ENCODE results near the gene PTPN22. TPM values are rescaled to one million over a fixed set of nuclear protein-coding genes. Genes with fewer than 3 reads are reported as not detected.

PTPN22 gene
- 1.5 TPM for total RNA-seq

DNA sequence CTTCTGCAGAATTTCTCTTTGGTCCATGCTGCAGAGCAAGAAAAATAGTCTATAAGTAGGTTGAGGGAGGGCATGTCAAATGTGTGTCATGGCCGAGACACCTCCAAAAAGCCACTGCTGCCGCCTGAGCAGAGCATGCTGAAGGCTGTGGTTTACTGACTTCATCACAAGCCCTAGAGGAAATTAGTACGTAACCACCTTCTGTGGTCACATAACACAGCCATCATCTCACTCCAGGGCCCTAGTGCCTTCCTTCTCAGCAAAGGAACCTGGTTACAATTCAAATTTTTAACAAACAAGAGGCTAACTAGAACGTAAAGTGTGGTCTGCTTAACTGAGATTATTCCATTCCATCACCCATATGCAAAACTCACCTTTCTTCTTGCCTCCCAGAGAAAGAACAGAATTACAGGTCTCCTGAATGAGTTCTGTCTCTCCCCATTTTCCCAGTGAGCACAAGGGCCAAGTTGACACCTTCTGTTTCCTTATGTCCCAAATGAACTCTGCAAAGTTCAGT, at the start of gene PTPN22:
Gene PTPN22 (minus strand): TSS at position 116 of the 517 bp plus-strand sequence.

DNA sequence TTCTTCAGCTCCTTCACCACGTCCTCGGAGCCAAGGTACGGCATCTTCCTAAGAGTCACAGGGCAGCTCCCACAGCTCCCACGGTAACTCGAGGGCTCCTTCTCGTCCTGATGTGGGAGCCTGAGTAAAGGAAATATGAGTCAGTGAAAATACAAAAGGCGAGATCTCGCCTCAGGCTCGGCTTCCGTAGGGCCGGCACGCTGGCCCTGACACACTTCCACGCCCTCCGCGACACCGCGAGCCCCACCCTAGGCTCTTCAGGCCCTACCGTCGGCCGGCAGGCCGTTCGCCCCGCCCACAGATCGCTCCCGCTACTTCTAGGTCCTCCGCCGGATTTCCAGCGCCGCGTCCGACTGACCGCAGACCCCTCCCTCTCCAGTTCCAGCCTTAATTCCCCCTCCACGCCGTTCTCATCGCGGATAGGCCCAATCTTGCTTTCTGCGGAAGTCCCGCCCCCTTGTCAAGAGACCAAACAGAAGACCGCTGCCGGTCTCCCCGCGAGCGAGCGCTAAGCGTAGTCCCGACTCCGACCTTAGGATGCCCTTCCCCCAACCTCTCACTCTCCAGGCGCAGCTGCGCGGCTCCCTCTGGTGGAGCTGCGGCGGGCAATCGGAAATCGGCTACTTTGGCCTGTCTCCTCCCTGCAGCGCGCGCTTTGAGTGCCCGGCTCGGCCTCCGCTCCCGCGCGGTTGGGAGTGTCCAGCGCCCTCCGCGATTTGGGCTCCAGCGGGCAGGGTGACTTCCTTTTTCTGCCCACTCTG, 33.3 kb upstream of the PTPN22 start, which contains the start of the genes AP4B1 and DCLRE1B:
Gene AP4B1 (minus strand): TSS at position 126 of the 761 bp plus-strand sequence. CDS start 82 bp downstream, at position 44.
Gene DCLRE1B (plus strand): TSS at position 653 of the 761 bp plus-strand sequence. CDS start 261 bp downstream, outside the sequence.

DNA sequence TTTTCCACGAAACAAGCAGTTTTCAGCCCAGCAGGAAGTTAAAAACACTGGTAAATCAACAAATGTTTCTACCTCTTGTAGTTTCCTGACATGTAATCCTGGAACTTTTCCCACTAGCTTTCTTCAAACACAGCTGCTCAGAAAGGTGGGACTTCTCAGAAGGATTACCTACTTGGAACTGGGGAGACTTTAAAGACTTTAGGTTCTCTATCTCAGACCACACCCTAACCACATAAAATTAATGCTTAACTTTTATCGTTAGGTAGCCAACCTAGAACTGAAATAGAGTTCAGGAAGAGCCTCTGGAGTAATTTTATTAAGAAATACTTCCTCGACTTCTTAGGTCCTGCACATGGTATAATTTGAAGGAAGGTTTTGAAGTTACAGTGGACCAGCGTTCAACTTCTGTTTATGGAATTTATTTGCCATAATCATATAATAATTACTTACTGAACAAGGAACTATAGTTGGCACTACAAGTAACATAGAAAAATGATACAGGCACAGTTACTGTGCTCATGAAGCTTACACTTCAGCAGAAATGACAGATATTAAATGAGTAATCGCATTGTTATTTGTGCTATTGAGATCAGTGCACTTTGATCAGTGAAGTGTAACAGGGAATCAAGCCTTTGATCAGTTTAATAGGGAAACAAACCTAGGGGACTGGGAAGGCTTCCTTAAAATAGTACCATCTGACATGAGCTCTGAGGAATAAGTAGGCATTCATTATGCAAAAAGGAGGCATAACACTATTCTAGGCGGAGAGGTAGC, 16.1 kb upstream of the PTPN22 start, which contains the start of gene BCL2L15:
Gene BCL2L15 (minus strand): TSS at position 180 of the 774 bp plus-strand sequence. CDS start 206 bp downstream, outside the sequence.

DNA sequence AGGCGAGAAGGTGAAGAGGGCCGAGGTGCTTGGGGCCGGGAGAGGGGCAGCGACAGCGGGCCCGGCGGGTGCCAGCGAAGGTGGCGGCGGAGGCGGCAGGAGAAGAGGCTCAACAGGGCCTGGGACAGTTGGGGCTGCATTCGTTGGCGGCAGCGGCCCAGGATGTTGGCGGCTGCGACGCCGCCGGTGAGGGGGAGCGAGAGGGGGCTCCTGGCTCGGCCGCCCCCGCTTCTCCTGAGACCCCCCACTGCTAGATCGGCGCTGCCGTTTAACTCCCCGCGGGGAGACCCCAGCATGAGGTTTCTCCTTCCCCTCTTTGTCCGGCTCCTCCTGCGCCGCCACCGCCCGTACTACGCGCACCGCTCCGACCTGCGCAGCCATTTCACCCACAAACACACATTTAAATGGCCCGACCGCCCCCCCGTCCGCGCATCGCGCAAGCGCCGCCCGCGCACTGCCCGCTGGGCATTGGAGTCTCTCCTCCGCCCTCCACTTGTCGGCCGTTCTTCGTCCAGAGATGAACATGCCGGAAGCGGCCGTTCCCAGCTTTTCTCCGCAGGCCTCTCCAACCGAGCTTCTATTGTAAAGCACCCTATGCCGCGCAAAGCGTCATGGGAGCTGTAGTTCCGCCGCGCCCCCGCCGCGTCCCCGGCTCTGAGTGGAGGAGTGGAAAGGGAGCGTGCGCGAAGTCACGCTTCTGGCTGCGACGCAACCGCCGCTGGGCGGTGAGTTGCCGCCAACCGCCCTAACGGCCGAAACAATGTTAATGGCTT, 59.4 kb downstream of the PTPN22 start, which contains the start of gene RSBN1:
Gene RSBN1 (minus strand): TSS at position 589 of the 773 bp plus-strand sequence. CDS start 64 bp downstream, at position 525.

Other genes starting within 250 kb of the PTPN22 start
- 22.7 TPM for gene PHTF1, start 112.2 kb downstream of the PTPN22 start, total RNA-seq
- 26.9 TPM for gene RSBN1, start 59.2 kb downstream of the PTPN22 start, total RNA-seq
- 0.93 TPM for gene BCL2L15, start 15.9 kb upstream of the PTPN22 start, total RNA-seq
- gene AP4B1, start 33.1 kb upstream of the PTPN22 start, total RNA-seq: 23.5 TPM
- 5.0 TPM for gene DCLRE1B, start 33.6 kb upstream of the PTPN22 start, total RNA-seq
- 41.8 TPM for gene HIPK1, start 57.6 kb upstream of the PTPN22 start, total RNA-seq
- gene OLFML3, start 107.8 kb upstream of the PTPN22 start, total RNA-seq: 102 TPM